GM12874 (cell line): ENCODE measurements around the gene DDAH2.

ENCODE experiments used
- CTCF ChIP-seq: IDR thresholded peaks from 2 replicates; pipeline ENCODE4 v1.5.1; 2011; ENCODE audit warnings: low read depth, mild to moderate bottlenecking, control low read depth, low read length, moderate library complexity; ENCODE audit not compliant: insufficient read depth

DDAH2 gene

DNA sequence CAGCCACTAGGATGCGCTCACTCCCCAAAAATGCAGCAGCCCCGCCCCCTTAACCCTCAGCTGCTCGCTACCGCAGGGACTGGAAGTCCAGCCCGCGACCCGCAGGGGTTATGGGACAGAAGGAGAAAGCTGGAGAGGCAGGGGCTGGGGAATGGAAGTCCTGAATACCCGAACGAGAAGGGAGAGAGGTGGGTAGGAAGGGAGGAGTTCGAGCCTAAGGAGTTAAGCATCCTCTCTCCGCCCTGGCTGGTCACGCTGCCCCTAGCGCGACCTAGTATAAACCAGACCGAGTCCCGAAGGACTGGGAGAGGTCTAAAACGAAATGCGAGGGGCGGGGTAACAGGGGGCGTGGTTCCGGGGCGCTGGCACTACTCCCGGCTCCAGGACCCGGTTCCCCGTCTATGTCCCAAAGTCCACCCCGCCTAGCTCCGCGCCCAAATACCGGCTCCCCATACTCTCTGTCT, 448 bp upstream of the DDAH2 start:
- no peak; the same call in 1 of the 2 replicates for TF ChIP-seq CTCF

DNA sequence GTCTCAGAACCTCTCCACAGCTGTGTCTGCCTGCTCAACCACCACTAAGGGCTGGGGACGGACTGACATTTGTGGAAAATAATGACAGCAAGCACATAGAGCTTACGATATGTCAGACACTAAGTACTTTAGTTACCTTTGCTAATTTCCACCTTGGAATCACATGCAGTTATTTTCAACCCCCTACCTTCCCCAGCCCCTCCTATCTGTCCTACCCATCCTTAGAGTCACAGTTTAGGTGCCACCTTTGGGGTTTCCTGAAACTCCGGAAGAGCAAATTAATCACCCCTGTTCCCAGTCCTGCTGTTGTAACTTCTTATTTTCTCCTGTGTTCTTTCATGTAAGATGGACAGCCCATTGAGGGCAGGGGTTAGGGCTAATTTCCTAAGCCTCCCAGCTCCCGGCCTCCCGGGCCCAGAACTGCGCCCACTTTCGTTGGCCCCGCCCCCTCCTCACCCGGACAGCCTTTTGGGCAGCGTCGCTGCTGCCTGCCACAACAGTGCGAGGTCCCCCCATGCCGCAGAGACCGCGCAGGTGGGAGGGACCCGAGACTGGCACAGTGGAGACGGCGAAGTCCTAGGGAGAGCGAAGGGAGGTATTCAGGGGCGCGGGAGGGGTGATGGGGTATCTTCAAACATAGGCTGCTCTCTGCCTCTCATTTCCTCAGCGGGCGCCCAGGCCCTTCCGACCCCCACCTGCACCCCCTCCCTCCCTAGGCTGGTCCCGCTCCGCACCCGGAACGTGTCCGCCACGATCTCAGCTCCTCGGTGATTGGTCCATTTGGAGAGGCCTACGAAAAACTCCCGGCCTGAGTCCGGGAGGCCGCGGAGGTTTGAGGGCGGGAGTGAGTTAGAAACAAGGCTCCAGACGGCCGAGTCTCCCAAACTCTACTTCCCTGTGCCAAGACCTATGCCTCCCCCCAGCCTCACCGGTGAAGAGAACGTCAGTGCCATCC, 1.1 kb downstream of the DDAH2 start:
- TF ChIP-seq CTCF, result no peak

- TF ChIP-seq CTCF, result no peak
Observed at GRCh38 chr6:31727034-31727716, 1.9 kb downstream of the DDAH2 start.

DNA sequence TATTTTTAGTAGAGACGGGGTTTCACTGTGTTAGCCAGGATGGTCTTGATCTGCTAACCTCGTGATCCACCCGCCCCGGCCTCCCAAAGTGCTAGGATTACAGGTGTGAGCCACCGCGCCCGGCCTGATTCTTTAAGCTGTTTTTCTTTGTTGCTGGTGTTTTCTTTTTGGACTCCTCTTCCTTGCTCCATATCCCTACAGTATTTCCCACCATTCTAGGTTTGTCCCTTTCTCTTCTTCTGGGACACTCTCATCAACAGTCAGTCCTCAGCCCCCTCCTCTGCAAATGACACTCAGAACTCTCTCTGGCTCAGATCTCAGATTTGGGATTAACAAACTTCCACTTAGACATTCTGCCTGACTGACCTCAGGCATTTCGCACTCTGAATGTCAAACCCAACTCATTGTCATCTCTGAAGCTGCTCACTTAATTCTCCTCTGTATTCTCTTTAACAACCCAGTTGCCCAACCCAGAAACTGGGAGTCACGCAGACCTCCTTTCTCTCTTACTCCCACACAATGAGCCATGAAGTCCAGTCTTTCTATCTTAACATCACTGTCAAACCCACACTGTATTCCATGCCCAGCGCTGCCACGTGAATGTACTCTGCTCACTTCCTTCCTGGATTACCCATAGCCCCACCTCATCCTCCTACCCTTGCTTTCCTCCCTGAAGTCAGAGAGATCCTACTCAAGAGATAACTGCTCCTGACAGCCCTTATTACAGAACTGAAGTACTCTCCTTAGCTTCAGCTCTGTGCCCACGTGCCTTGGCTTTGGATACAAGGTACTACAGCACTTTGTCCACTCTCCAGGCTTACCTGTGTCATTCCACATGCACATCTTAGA, 3.4 kb downstream of the DDAH2 start:
- no peak for TF ChIP-seq CTCF

DNA sequence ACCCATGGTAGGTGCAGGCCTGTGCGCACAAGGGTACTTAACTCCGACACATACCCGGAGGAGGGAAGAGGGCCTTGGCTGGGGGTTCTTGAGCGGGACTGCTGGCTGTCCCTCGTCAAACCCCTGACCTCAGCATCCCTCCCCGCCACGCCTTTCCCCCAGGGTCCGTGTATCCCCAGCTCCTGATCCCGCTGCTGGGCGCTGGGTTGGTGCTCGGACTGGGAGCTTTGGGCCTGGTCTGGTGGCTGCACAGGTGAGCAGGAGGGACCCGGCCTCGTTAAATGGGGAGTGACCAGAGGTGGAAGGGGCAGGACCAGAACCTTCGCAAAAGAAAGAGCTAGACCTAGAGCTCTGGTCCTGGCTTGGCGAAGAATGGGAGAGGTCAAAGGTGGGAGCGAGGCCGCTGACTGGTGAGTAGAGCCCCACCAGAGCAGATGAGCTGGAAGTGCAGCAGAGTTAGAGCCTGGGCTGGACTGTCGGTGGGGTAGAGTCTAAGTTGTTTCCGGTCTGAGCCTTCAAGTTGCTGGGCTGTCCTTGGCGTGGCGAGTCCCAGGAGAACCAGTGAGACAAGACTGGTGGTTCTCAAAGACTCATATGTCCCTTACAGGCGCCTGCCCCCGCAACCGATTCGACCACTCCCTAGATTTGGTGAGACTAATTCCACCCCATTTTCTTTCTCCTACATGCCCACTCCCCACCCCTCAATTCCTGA, 5.0 kb downstream of the DDAH2 start:
- TF ChIP-seq CTCF, result no peak

DNA sequence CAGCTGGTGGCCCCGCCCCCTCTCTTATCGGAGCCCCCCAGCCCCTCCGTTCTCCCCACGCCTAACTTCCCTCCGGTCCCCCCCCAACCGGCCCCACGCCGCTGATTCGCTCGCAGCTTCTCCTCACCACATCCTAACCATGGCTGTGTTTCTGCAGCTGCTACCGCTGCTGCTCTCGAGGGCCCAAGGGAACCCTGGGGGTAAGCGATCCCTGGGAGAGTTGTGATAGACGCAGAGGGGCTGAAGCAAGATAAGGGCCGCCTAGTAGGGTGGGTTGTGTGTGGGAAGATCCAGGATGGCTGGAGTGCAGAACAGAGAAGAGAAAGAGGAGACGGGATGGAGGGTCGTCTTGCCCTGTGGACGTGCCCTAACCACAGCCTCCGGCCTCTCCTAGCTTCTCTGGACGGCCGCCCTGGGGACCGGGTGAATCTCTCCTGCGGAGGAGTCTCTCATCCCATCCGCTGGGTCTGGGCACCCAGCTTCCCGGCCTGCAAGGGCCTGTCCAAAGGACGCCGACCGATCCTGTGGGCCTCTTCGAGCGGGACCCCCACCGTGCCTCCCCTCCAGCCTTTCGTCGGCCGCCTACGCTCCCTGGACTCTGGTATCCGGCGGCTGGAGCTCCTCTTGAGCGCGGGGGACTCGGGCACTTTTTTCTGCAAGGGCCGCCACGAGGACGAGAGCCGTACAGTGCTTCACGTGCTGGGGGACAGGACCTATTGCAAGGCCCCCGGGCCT, 5.7 kb downstream of the DDAH2 start, which contains the start of gene MPIG6B:
Gene MPIG6B, plus strand, starts transcription at position 129 of the 735 bp plus-strand sequence. Its CDS starts 11 bp downstream, at position 140.
- no peak for TF ChIP-seq CTCF
